Epithelial cell of esophagus (primary cell): ENCODE measurements around the gene NFKB2.

ENCODE experiments used
- DNase-seq: peaks from one replicate; pipeline ENCODE4 v3.0.0; 2010; ENCODE audit warnings: low read depth
- H3K4me3 ChIP-seq: 2 replicates; pipeline ENCODE4 v1.5.1; 2011; ENCODE audit warnings: mild to moderate bottlenecking, low read length, control low read depth
- CTCF ChIP-seq: IDR thresholded peaks from 2 replicates; pipeline ENCODE4 v1.5.1; 2011; ENCODE audit warnings: low read depth, mild to moderate bottlenecking, low read length, control low read depth, inconsistent platforms; ENCODE audit not compliant: insufficient read depth; ENCODE audit errors: missing control alignments

The NFKB2 gene

GRCh38 chr10:102382871-102383270 lies 12.6 kb upstream of the NFKB2 start:
- no peak for TF ChIP-seq CTCF
- no peak overlapping the region for H3K4me3 ChIP-seq

GRCh38 chr10:102384053-102384452 lies 11.5 kb upstream of the NFKB2 start:
- TF ChIP-seq CTCF, result no peak
- DNase-seq, result no peak
- no peak overlapping the region for H3K4me3 ChIP-seq

More at GRCh38 chr10:102382871-102383270, 12.6 kb upstream of the NFKB2 start:
- no peak for DNase-seq

- no peak overlapping the region for H3K4me3 ChIP-seq
- no peak for TF ChIP-seq CTCF
- peak; percentile 54 for DNase-seq
These were observed 10.7 kb upstream of the NFKB2 start for GRCh38 chr10:102384606-102385429.

GRCh38 chr10:102389894-102390293 lies 5.6 kb upstream of the NFKB2 start:
- H3K4me3 ChIP-seq, result no peak overlapping the region
- DNase-seq, result no peak
- no peak for TF ChIP-seq CTCF

GRCh38 chr10:102392306-102392705 lies 3.2 kb upstream of the NFKB2 start:
- DNase-seq, result no peak
- H3K4me3 ChIP-seq, result no peak overlapping the region
- no peak for TF ChIP-seq CTCF

GRCh38 chr10:102393411-102394078 lies 2.0 kb upstream of the NFKB2 start:
- peak overlapping the region; percentile 74 for H3K4me3 ChIP-seq
- no peak for DNase-seq
- TF ChIP-seq CTCF, result peak; percentile 78
